HG02610 (cell line): Measurements from ENCODE around the gene LRRC1.

ENCODE experiments used
- ATAC-seq: cut with Tn5 transposase; IDR thresholded peaks from one replicate; pipeline ENCODE4 v1.9.1; 2021; ENCODE audit warnings: mild to moderate bottlenecking, moderate library complexity; ENCODE audit not compliant: unreplicated experiment

Gene LRRC1

GRCh38 chr6:53947780-53948179 is 153.0 kb downstream of the LRRC1 start:
- ATAC-seq: no peak

GRCh38 chr6:53951383-53951782 is 156.6 kb downstream of the LRRC1 start:
- ATAC-seq: no peak

- ATAC-seq: no peak
Observed at GRCh38 chr6:53956068-53956711, 161.4 kb downstream of the LRRC1 start.

- ATAC-seq: no peak
Observed at GRCh38 chr6:53956804-53957203, 162.0 kb downstream of the LRRC1 start.

GRCh38 chr6:53959717-53960116 is 164.9 kb downstream of the LRRC1 start:
- ATAC-seq: no peak

- no peak for ATAC-seq
Observed at GRCh38 chr6:53960311-53960710, 165.5 kb downstream of the LRRC1 start.

GRCh38 chr6:53961679-53962370 is 167.0 kb downstream of the LRRC1 start:
- ATAC-seq: no peak

GRCh38 chr6:53962646-53963045 is 167.8 kb downstream of the LRRC1 start:
- ATAC-seq: no peak

GRCh38 chr6:53967415-53967814 is 172.6 kb downstream of the LRRC1 start:
- no peak for ATAC-seq
